GM13976 (cell line): ENCODE measurements around the gene GXYLT1.

Source experiments
- DNase-seq: peaks from one replicate; pipeline ENCODE4 v3.0.0; 2012; ENCODE audit warnings: low spot score
- CTCF ChIP-seq: IDR thresholded peaks from 2 replicates; pipeline ENCODE4 v1.5.1; 2012; ENCODE audit warnings: borderline replicate concordance, mild to moderate bottlenecking; ENCODE audit not compliant: insufficient read depth; ENCODE audit errors: extremely low read depth, missing control alignments, control extremely low read depth
- in situ Hi-C: fragments of 300-500 bp; cut with MboI; formaldehyde crosslinking; loops from one replicate; pipeline ENCODE4 v1.12.0; 2022; ENCODE audit warnings: low sequenced_read_pairs, mixed read lengths, inconsistent platforms; ENCODE audit not compliant: unreplicated experiment

Gene GXYLT1

GRCh38 chr12:42182394-42182793 is 37.7 kb upstream of the GXYLT1 start:
- no peak for TF ChIP-seq CTCF
- in situ Hi-C loops, result no loop called here
- DNase-seq, result no peak

- no peak for TF ChIP-seq CTCF
Measured at GRCh38 chr12:42180990-42181596, 36.4 kb upstream of the GXYLT1 start.

GRCh38 chr12:42178101-42178500 is 33.4 kb upstream of the GXYLT1 start:
- DNase-seq, result no peak
- in situ Hi-C loops, result no loop called here
- TF ChIP-seq CTCF, result no peak

More at GRCh38 chr12:42180990-42181596, 36.4 kb upstream of the GXYLT1 start:
- in situ Hi-C loops, result no loop called here
- no peak for DNase-seq

- no peak for TF ChIP-seq CTCF
- DNase-seq, result no peak
Measured at GRCh38 chr12:42174978-42175377, 30.3 kb upstream of the GXYLT1 start.

GRCh38 chr12:42173961-42174521 is 29.4 kb upstream of the GXYLT1 start:
- no peak for TF ChIP-seq CTCF
- DNase-seq, result no peak
- in situ Hi-C loops, result no loop called here

More at GRCh38 chr12:42174978-42175377, 30.3 kb upstream of the GXYLT1 start:
- in situ Hi-C loops, result no loop called here

GRCh38 chr12:42172441-42173210 is 28.0 kb upstream of the GXYLT1 start:
- DNase-seq, result no peak
- no peak for TF ChIP-seq CTCF
- in situ Hi-C loops, result no loop called here
